Stimulated activated CD8-positive, alpha-beta memory T cell treated with anti-CD3 and anti-CD28 coated beads, Interleukin-7, amount 100 ng/mL, for 4 hours (primary cell): ENCODE data around the gene GPR132.
A peak's percentile ranks its signal among the peaks of the same experiment; 100 is the strongest.

Source experiments
- DNase-seq, 2 donors: peaks; one replicate each; pipeline ENCODE4 v3.0.0-alpha.2; 2020; ENCODE audit warnings: low read depth in 2 of 2

The GPR132 gene

DNA sequence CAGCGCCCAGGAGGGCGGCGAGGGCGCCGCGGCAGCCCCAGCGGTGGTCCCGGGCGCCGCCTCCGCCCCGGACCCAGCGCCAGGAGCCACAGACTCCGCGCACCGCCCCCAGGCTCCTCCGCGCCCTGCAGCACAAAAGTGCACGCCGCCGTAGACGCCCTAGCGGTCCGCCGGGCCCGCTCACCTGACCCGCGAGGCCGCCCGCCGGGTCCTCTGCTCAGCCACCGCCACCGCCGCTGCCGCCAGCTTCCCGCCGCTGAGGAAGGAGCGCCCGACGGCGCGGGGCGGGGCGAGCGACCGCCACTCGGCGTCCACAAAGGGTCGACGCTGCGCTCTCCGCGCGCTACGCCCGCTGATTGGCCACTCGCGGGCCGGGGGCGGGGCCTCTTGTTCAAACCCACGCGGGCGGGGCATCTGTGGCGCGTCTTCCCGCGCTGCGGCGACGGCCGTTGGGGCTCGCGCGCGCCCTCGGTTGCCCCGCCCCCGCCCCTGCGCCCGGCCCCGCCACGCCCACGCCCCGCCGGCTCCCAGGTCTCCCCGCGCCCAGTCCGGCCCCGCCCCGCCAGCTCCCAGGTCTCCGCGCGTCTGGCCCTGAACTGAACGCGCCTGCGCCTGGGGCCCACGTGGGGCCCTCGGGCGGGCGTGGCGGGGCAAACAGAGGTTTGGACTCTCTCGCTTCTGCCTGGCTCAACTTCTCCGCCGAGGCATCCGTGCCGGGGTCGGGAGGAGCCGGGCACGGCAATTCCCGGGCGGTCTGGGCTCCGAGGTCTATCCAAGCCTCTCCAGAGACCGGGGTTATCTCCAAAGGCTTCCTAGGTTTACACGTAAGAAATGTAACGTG is 44.2 kb downstream of the GPR132 start, which contains the start of gene CDCA4:
Gene CDCA4 (minus strand): TSS at position 269 of the 841 bp plus-strand sequence. CDS start 9,154 bp downstream, outside the sequence.
- DNase-seq: peak; percentile 92 to 98

DNA sequence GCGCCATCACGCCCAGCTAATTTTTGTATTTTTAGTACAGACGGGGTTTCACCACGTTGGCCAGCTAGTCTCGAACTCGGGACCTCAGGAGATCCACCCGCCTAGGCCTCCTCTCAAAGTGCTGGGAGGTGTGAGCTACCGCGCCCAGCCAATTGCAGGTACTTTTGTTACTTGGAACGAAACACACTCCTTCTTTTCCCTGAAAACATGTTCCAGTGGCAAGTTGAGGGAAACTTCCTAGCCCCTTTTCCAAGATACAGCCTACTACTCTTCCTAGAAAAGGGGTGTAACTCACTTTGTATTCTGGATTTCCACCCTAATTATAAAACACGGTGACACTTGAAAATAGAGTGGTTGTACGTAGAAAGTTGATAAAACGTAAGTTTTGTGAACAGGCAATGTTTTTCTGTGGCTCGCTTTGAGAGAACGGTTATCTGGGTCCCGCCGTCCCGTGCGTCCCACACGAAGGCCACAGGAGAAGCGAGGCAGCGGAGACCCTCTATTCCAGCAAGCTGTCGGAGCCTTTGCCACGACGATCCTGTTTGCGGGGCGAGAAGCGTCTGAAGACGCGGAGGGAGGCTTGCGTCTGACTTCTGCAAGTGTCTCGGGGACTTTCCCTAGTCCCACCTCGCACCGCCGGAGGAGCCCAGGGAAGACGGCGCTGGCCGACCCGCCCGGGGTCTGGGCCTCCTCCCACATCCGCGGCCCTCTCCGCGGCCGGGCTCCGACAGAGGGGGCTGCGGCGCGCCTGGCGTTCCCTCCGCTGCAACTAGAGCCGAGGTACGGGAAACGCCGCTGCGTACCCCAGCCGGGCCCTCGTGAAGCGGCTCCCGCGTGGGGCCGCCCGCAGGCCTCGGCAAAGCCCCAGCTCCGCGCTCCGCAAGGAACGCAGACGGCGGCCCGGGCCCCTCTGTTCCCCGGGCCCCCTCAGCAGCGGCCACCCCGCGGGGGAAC is 45.1 kb downstream of the GPR132 start:
- peak; percentile 33 to 55 for DNase-seq

DNA sequence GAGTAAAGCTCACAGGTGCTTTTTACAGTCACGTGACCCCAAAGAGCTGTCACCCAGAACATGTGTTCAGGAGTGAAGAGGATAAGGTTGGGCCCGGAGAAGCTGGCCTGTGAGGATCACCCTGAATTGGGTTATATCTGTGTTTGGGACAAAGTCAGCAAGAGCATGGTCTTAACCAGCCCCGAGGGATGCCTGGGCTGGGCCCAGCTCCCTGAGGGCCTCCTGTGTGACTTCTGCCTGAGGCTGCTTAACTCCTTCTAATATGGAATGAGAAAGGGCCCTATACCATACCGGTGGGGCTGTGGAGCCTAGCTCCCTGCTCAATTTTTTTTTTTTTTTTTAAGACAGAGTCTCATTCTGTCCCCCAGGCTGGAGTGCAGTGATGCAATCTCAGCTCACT is 46.8 kb downstream of the GPR132 start:
- DNase-seq: no peak

DNA sequence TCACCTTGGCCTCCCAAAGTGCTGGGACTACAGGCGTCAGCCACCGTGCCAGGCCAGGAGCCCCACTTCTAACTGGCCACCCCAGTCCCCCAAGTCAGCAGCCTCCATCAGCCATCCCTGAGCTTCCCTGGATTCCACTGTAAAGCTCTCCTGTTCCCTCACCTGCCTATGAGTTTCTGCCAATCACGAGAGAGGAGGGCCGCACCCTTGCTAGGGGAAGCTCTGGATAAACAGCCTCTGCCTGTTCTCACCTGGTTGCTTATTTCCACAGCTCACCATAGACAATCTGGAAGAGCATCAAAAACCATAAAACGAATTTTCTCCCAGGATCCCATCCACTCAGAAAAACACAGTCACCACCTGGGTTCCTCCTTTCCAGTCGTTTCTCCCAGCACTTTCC is 49.3 kb downstream of the GPR132 start:
- no peak for DNase-seq

DNA sequence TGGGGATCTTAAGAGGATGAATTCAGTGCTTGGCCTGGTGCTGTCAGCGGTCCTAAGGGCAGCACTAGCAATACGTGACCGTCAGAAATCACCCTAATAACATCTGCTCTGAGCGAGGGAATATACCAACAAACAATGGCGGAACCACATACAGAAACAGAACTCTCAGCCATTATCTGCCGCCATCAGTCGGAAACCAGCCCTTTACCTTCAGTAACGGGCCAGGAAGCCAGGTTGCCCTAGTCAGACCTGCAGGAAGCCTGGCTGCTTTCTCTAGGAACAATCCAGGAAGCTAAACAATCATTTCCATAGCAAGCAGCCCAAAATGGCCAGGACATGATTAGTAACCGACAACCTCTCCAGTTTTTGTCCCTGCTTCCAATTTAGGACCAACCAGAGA is 50.0 kb downstream of the GPR132 start:
- no peak for DNase-seq

DNA sequence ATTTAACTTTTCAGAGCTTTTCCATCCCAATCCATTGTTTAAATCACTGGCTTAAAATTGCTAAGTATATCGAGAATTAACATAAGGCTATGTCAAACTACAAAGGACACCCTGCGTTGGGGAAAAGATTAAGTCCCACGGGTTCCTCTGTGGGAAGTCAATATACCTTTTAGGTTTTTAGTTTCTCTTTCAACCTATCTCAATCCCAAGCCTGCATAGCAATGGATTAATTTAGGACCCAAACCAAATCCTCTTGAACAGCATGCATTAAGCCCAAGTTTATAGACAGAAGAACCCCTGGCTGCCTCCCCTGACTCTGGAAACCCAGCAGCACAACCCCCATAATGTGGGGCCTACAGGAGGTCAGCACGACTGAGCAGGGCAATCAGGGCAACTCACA is 50.6 kb downstream of the GPR132 start:
- DNase-seq: no peak

DNA sequence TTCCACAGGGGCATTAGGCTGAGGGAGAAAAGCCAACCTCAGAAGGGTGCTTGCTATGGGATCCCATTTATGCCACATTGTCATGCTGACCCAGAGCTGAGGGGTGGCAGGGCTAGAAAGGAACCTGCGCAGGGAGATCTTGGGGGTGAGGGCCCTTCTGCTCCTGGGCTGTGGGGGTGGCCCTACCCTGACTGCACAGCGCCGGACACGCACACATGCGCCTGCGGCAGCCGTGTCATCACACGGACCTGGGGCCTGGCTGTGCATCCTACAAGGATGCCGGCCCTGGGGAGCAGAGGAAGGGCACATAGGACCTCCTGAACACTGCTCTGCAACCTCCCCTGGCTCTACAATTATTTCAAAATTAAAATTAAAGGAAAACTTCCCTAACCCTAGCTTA is 51.2 kb downstream of the GPR132 start:
- DNase-seq: no peak

DNA sequence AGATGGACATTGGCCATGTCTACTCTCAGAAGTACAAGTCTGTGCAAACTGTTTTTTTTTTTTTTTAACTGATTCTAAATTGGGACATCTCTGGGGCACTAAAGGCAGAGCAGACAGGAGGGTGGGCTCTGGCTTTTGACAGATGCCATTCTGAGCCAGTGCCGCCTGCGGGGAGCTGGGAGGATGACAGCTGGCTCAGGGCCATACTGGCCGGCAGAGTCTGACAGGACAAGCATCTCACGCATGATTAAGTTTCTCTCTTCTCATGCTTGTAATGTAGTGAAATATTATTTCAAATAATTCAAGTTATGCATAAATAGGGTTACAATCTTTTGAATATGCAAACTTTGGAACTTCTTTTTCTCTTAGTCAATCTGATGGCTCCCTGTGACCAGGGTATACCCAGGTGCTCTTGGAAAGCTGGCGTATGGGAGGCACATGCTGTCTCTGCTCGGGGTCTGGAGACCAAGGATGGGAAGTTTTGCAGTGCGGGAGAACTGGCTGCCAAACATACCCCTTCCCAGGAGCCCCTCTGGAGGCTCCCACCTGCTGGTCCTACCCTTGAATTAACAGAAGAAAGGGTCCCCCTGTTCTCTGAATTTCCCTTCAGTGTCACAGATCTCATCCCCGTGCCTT is 52.0 kb downstream of the GPR132 start:
- DNase-seq: no peak

DNA sequence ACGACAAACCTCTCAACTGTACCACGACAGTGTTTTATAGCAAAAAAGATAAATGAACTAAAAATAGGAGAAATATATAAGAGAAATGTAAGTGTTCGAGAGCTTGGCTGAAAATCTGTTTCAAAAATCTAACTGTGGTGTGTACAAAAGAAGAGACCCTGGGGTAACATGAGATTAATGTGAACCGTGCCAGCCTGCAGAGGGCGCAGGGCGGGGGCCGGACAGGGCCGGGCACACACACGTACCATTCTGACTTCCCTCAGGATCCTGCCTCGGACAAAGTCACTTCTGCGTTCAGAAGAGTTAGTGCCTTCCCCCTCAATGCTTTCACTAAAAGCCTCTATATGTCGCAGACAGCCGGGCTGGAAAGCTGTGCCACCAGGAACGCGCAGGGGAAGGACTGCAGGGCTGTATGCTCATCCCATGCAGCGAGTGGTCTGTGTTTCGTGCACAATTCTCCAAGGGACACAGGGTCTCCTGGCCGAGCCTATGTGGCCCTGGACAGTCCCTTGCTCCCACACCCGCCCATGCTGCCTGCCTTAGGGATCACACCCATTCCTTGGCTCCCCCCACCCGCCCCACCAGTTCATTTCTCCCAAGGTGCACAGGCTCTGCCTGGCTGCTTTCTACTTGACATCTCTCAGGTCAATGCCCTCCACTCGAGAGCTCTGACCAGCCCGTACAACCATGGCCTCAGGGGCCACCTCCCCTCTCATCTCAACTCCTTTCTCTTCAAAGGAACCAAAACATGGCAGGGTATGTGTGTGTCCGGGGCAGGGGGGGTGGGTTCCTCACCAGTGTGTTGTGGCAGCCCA is 52.9 kb downstream of the GPR132 start:
- DNase-seq: no peak

DNA sequence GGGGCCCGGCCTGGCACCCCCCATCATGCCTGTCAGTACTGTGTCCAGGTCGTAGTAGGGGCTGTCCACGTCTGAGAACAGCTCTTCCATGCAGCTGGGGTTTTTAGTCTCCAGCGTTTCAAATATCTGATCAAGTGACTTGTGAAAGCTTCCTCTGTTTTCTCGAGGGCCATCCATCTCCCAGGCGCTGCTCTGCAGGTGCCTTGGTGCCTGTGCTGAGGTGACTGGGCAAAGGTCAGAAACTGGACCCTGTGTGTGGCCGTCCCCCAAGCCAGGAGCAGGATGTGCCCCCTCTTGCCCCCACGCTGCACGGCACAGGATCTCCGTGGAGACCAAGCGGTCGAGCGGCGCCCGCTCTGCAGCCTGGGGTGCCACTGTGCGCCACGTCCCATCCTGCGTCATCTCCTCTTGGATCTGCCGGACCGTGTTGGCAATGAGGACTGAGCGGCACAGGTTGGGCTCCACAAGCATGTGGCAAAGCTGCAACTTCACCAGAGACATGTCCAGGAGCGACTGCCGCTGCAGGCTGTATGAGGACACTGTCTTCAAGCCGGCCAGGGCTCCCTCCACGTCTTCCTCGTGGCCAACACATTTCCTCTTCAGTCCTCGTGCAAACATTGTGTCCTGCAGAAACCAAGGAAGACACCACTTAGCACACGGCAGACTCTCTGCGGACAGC is 53.8 kb downstream of the GPR132 start:
- no peak for DNase-seq

DNA sequence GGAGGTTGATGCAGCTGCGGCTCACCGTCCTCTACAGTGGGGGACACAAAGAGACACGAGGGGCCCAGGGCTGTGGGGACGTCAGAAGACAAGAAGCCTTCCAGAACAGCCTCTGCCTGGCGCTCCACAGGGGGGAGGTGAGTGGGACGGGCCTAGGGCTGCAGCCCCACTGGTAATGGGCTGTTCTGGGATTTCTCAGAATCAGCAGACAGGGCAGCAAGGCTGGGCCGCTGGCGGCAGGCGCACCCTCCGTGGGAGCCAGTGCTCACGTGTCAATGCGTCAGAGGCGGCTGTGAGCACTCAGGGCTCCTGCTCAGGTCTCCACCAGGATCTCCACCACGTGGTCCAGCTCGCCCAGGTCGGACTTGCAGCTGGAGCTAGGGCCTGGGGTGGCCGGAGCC is 54.3 kb downstream of the GPR132 start:
- no peak for DNase-seq

DNA sequence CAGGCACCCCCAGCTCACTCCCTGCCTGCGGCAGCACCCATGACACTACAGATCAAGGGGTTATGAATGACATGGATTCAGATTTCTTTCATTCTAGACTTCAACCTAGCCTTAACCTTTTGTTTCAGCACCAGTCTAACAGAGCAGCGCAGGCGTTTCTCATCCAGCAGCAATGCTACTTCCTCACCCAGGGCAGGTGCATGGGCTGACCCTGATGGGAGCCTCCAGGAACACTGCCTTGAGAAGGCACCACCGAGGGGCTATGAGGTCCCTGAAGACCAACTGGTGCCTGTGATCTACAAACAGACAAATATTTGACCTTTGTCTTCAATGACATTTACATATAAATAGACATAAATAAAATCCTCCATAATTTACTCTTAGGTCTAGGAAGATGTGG is 55.1 kb downstream of the GPR132 start:
- no peak for DNase-seq

DNA sequence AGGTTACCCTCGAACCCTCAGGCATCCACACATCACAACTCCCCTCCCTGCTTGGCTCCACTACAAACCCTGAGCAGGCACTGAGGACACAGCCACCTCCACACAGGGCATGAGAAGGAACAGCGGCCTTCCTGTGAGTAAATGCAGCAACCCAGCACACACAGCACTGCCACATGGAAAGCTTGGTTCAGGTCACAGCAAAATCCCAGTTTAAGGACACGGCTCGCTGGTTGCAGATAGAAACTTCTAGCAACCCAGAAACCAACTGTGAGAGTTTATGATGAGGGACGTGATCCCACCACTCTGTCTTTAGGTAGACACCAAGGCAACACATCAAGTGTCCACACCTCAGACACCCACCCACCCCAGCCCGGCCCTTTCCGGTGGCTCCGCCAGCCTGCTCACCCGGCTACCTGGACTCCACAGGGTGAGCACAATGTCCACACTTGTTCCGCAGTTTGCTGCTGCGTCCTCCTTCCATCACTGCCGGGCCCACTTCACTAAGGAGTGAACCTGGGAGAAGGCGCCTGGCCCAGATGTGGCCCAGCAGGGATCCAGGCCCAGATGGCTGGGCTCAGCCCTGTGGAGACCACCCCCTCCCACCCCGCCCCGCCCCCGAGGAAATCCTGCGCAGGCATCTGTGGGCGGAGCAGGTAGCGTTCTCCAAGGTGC is 57.5 kb downstream of the GPR132 start:
- no peak for DNase-seq

DNA sequence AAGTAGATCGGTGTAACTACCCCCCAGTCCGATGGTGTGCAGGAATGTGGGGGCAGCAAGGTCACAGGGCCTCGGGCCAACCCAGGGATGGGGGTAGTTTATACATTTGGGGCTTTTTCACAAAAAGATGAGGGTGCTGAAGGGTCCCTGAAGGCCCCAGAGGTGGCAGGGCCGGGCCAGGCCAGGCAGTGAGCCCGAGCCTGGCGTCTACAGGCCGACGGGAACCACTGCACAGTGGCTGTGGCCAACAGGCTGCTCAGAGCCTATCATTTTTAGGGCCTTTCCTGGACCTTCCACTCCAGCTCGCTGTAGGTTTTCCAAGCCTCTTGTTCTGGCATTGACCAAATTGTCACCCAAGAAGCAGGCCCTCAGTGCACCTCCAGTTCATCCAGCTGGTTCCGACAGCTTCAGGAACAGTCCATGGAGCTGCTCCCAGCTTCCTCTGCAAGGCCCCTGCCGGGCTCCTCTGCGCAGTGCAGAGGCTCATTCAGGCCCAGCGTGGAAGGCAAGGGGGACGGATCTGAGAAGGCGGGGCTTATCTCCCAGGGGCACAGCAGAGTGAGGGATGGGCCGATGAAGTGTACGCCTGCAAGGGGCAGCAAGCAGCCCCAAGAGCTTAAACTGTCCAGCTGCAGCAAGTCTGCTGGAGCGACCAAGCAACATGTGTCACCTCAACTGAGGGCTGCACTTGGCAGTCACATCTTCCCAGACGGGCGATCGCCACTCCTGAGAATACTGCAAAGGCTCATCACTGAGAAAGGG is 58.2 kb downstream of the GPR132 start:
- DNase-seq: no peak

DNA sequence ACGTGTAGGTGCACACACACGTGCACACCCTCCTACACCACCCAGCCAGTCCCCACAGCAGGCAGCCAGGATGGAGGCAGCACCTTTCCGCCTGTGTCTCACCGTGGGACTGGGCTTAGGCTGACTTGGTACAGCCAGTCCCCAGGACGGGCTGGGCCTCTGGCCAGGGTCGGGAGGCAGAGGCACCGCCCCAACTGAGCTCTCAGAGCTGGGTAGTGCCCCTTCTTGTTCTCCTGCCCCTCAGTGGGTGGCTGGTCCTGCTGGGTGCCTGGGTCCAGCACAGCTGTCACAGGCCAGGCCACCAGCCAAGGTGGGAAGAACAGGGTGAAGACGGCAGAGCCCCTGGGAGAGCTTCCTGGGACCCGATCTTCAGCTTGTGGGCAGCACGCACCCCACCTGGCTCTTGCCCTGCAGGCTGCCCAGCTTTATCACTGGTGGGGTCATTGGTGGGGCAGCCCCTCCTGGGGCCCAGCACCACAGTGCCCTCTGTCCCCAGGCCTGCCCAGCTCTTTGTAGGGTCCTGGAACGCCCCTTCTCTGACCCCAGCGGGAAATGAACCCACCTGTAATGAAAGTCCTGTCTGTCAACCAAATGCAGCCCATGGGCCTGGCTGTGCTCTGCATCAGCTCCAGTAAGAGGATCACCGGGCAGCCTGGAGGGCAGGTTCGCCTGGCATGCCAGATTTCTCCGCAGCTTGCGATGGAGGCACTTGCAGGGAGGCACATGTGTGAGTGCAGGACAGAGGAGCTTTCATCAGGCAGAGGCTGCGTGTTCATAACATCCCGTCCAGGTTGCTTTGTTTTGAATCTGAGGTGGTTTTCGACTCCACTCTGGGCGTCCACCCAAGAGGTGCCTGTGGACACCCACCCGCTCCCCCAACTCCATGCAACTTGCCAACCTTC is 59.0 kb downstream of the GPR132 start:
- DNase-seq: no peak

DNA sequence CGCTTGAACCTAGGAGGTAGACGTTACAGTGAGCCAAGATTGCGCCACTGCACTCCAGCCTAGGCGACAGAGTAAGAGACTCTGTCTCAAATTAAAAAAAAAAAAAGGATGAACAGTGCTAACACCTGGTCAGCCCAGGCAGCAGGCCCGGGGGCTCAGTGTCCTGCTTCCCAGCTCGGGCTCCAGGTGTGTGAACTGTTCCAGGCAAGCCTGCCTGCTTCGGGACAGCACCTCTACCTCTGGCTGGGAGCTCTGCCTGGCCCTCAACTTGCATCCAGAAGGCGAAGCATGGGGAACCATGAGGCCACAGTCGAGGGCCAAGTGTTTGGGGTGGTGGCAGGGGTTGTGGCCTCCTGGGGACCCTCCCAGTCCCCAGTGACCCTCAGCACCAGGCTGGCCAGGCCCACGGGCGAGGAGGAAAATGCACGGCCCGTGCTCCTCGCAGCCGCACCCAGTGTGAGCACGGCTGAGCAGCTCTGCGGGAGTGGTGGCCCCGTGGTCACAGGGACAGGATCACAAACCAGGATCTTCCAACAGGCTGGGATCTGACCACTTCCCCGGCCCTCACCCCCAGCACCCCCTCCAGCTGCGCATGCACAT is 59.8 kb downstream of the GPR132 start:
- no peak for DNase-seq
